HL-60 (cell line): ENCODE results near the gene MTFP1.

Source experiments
- POLR2AphosphoS5 ChIP-seq: IDR thresholded peaks from 2 replicates; pipeline ENCODE4 v1.6.1; 2012; ENCODE audit warnings: low read depth
- TF ChIP-seq, protein P1 (sequence below): IDR thresholded peaks from one replicate; pipeline ENCODE4 v1.5.1; 2011; ENCODE audit warnings: low read length, control low read depth, inconsistent platforms; ENCODE audit not compliant: insufficient read depth

GRCh38 chr22:30425327-30425615 is 297 bp upstream of the MTFP1 start:
- TF ChIP-seq, protein P1, sequence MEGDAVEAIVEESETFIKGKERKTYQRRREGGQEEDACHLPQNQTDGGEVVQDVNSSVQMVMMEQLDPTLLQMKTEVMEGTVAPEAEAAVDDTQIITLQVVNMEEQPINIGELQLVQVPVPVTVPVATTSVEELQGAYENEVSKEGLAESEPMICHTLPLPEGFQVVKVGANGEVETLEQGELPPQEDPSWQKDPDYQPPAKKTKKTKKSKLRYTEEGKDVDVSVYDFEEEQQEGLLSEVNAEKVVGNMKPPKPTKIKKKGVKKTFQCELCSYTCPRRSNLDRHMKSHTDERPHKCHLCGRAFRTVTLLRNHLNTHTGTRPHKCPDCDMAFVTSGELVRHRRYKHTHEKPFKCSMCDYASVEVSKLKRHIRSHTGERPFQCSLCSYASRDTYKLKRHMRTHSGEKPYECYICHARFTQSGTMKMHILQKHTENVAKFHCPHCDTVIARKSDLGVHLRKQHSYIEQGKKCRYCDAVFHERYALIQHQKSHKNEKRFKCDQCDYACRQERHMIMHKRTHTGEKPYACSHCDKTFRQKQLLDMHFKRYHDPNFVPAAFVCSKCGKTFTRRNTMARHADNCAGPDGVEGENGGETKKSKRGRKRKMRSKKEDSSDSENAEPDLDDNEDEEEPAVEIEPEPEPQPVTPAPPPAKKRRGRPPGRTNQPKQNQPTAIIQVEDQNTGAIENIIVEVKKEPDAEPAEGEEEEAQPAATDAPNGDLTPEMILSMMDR = no peak
- no peak for TF ChIP-seq POLR2AphosphoS5
